ENCODE results near the gene PLAAT2. TPM values are rescaled to one million over a fixed set of nuclear protein-coding genes. Genes with fewer than 3 reads are reported as not detected.

Gene PLAAT2
- 1 to 10 TPM in 1 of 9 donors, under 1 TPM in 1, not detected in 7; 0.46 to 3.8 TPM for total RNA-seq
- under 1 TPM; 0.11 to 0.38 TPM for polyA plus RNA-seq
- long read RNA-seq, donor 1, result 0 reads
- long read RNA-seq, donor 2, result 0 reads
- long read RNA-seq, donor 3, result 0 reads

DNA sequence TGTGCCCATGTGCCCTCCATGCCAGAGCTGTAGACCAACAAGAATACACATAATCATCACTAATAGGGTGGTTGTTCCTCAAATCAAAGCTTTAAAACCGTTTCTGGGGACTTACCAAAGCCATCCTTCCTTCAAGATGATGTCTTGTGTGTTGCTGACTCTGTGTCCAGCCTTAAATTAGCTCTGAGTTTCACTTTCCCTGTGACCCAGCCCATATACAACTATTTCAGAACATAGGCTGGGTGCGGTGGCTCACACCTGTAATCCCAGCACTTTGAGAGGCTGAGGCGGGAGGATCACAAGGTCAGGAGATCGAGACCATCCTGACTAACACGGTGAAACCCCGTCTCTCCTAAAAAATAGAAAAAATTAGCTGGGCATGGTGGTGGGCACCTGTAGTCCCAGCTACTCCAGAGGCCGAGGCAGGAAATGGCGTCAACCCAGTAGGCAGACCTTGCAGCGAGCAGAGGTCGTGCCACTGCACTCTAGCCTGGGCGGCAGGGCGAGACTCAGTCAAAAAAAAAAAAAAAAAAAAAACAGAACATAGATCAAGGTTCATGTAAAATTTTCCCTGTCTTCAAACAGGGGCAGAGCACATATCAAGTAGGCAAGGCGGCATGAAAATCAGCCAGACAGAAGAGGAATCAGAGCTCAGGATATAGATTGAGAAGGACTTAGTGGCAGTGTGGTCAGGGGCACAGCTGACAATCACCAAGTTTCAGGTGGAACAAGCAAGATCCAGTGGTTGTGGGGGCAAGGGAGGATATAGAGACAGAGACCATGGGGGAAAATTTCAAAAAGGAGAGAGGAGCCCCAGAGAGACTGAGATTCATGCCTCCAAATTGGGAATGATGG, at the start of gene PLAAT2:
PLAAT2 (minus strand) TSS at position 179 of the 855 bp plus-strand sequence; CDS start at position 124, 55 bp downstream.
- Histone ChIP-seq H3K4me3 (no peak within 1 kb of the TSS), H3K9me3 (no peaks in the 10 kb centered on the region), H3K4me1 (peaks cover 0 to 31% (median 8%) of the 10 kb centered on the region in 12 donors), H3K27me3 (no peaks in the 10 kb centered on the region), H3K27ac (no peak within 1 kb of the TSS), H3K36me3 (no peaks in the 10 kb centered on the region)
- TF ChIP-seq POLR2A (IDR thresholded peaks at IDR 0.05), result no peak
- TF ChIP-seq, protein P1, sequence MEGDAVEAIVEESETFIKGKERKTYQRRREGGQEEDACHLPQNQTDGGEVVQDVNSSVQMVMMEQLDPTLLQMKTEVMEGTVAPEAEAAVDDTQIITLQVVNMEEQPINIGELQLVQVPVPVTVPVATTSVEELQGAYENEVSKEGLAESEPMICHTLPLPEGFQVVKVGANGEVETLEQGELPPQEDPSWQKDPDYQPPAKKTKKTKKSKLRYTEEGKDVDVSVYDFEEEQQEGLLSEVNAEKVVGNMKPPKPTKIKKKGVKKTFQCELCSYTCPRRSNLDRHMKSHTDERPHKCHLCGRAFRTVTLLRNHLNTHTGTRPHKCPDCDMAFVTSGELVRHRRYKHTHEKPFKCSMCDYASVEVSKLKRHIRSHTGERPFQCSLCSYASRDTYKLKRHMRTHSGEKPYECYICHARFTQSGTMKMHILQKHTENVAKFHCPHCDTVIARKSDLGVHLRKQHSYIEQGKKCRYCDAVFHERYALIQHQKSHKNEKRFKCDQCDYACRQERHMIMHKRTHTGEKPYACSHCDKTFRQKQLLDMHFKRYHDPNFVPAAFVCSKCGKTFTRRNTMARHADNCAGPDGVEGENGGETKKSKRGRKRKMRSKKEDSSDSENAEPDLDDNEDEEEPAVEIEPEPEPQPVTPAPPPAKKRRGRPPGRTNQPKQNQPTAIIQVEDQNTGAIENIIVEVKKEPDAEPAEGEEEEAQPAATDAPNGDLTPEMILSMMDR (IDR thresholded peaks at IDR 0.05), result no peak
- 93 to 96% (median 94%) methylated on average over 13 of the region's 13 CpGs for WGBS, 4 donors
- intact Hi-C loops (cut with DNase I), result no loop called here
- peak in 1 of 5 donors; percentile 14 for DNase-seq
- ATAC-seq, result no peak

DNA sequence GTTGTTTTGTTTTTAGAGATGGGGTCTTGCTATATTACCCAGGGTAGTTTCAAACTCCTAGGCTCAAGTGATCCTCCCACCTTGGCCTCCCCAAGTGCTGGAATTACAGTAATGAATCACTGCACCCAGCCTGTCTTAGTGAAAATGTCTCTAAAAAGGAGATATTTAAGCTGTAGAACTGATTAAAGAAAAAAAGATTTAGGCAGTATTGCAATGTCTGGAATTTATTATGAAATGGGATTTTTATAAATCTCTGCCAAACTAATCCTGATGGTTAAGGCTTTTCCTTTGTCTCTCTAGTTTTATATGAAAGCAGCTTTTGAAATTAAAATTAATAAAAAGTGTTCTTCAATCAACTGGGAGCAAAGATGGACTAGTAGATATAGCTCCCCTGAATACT, 49.0 kb upstream of the PLAAT2 start:
- Histone ChIP-seq H3K36me3 (no peaks in the 10 kb centered on the region), H3K4me1 (peaks cover 10 to 56% (median 41%) of the 10 kb centered on the region in 12 donors), H3K4me3 (peak overlapping the region in 4 of 12 donors; percentile 1 to 98 (median 92)), H3K27me3 (no peaks in the 10 kb centered on the region), H3K9me3 (no peaks in the 10 kb centered on the region), H3K27ac (peak overlapping the region in 10 of 12 donors; percentile 25 to 95 (median 89))
- DNase-seq, result no peak
- intact Hi-C loops (cut with DNase I), result loop anchor here in 4 of 10 donors (5.0 to 10.0 kb wide), 4 partner anchors 35 to 77 kb away; partner anchors contain the start of gene PLAAT4 (in 2 of the 4)
- no peak for TF ChIP-seq POLR2A (IDR thresholded peaks at IDR 0.05)
- TF ChIP-seq, protein P1 (IDR thresholded peaks at IDR 0.05), result no peak
- no peak for ATAC-seq

DNA sequence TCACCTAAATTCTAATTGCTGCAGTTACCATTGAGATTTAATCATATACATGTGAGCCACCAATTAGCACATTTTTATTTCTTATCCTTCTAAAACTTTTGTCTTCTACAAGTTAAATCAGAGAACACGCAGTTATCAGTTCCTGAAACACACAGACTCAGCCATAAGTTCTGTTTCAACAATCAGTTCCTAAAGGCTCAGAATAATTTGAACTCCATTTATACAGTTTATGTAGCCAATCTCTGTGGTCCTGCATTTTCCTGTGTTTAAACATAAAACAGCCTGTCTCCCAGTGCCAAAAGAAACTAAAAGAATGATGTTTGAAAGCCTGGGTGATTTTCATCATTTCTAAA, 48.2 kb upstream of the PLAAT2 start:
- no peaks in the 10 kb centered on the region for H3K27me3 ChIP-seq
- H3K4me1 ChIP-seq, result peaks cover 10 to 56% (median 41%) of the 10 kb centered on the region in 12 donors
- H3K36me3 ChIP-seq, result no peaks in the 10 kb centered on the region
- H3K27ac ChIP-seq, result peak overlapping the region in 10 of 12 donors; percentile 52 to 92 (median 79)
- H3K9me3 ChIP-seq, result no peaks in the 10 kb centered on the region
- ATAC-seq (no peak), DNase-seq (no peak)
- WGBS, 4 donors, result 50 to 73% (median 60%) methylated on average over 1 of the region's 1 CpG
- TF ChIP-seq, protein P1 (IDR thresholded peaks at IDR 0.05), result no peak
- TF ChIP-seq POLR2A (IDR thresholded peaks at IDR 0.05), result no peak
- intact Hi-C loops (cut with DNase I), result loop anchor here in 4 of 10 donors (2.0 to 10.0 kb wide), 6 partner anchors 34 to 77 kb away; partner anchors contain the start of gene PLAAT4 (in 3 of the 4)
- H3K4me3 ChIP-seq, result peak overlapping the region in 5 of 12 donors; percentile 2 to 29 (median 11)
